Activated naive CD4-positive, alpha-beta T cell treated with anti-CD3 and anti-CD28 coated beads, Interleukin-2, amount 50 U/mL, for 16 hours (primary cell): ENCODE measurements around the gene ZNF678.
"Not testable (repeated sequence)": the region's sequence is repeated elsewhere in the genome, so short reads cannot be mapped to it uniquely, and the experiment has no call there.

Experiments
- DNase-seq: peaks from one replicate; pipeline ENCODE4 v3.0.0-alpha.2; 2020

Gene ZNF678

GRCh38 chr1:227556288-227556687 lies 7.1 kb upstream of the ZNF678 start:
- no peak for DNase-seq

- no peak for DNase-seq
These were observed 5.2 kb upstream of the ZNF678 start for GRCh38 chr1:227557962-227558725.

GRCh38 chr1:227558732-227559262 lies 4.6 kb upstream of the ZNF678 start:
- DNase-seq: no peak

- DNase-seq: no peak
These were observed 3.9 kb upstream of the ZNF678 start for GRCh38 chr1:227559499-227559898.

- no peak for DNase-seq
These were observed 3.4 kb upstream of the ZNF678 start for GRCh38 chr1:227559926-227560325.

- DNase-seq: no peak
These were observed 2.8 kb upstream of the ZNF678 start for GRCh38 chr1:227560393-227561173.

- no peak for DNase-seq
These were observed 2.0 kb upstream of the ZNF678 start for GRCh38 chr1:227561241-227561907.

GRCh38 chr1:227562037-227562436 lies 1.3 kb upstream of the ZNF678 start:
- no peak for DNase-seq

- DNase-seq: no peak
These were observed 428 bp upstream of the ZNF678 start for GRCh38 chr1:227562933-227563323.

GRCh38 chr1:227567256-227567655 lies 3.9 kb downstream of the ZNF678 start:
- no peak for DNase-seq

- DNase-seq: no peak
These were observed 5.2 kb downstream of the ZNF678 start for GRCh38 chr1:227568593-227568992.

- no peak for DNase-seq
These were observed 9.4 kb downstream of the ZNF678 start for GRCh38 chr1:227572752-227573151.

- no peak for DNase-seq
These were observed 11.6 kb downstream of the ZNF678 start for GRCh38 chr1:227574926-227575325.

GRCh38 chr1:227576189-227576588 lies 12.8 kb downstream of the ZNF678 start:
- no peak for DNase-seq

- no peak for DNase-seq
These were observed 14.1 kb downstream of the ZNF678 start for GRCh38 chr1:227577500-227577899.

GRCh38 chr1:227583354-227583753 lies 20.0 kb downstream of the ZNF678 start:
- DNase-seq: no peak

GRCh38 chr1:227586733-227587132 lies 23.4 kb downstream of the ZNF678 start:
- DNase-seq: no peak

- no peak for DNase-seq
These were observed 24.6 kb downstream of the ZNF678 start for GRCh38 chr1:227587968-227588367.

GRCh38 chr1:227588769-227589168 lies 25.4 kb downstream of the ZNF678 start:
- not testable (repeated sequence) for DNase-seq

GRCh38 chr1:227589777-227590176 lies 26.4 kb downstream of the ZNF678 start:
- not testable (repeated sequence) for DNase-seq

GRCh38 chr1:227596222-227596621 lies 32.9 kb downstream of the ZNF678 start:
- DNase-seq: not testable (repeated sequence)

GRCh38 chr1:227603327-227603726 lies 40.0 kb downstream of the ZNF678 start:
- DNase-seq: no peak

- no peak for DNase-seq
These were observed 41.1 kb downstream of the ZNF678 start for GRCh38 chr1:227604446-227604845.
